ENCODE measurements around the gene DLG5. TPM values are rescaled to one million over a fixed set of nuclear protein-coding genes. Genes with fewer than 3 reads are reported as not detected.

Gene DLG5
- polyA plus RNA-seq, 3 donors from 2014 or later: 1.6 to 3.7 (median 1.9) TPM

DNA sequence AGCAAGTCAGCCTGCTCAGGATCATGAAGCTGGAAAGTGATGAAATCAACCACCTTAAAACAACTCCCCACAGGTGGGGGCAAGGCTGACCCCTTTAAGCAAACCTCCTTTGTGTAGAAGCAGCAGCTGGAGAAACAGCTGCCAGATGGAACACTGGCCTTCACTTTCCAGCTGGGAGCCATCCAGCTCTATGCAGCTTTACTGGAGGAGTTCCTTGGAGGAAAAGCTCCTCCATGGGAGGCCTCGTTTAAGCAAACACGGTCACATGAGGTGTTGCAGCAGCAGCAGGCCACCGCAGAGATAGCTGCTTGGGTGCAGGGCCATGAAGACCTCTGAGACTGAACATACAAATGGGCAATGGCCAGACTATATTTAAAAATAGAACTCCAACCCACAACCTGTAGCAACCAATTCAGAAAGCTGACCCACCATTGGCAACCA lies 13.0 kb upstream of the DLG5 start:
- Mint-ChIP-seq H3K27ac (no peak overlapping the region), H3K36me3 (no peaks in the 10 kb centered on the region), H3K27me3 (ENCODE audit: low read depth in 3 of 3) (peaks cover 0 to 2% (median 2%) of the 10 kb centered on the region in 3 donors), H3K9me3 (no peaks in the 10 kb centered on the region), H3K4me1 (no peaks in the 10 kb centered on the region), H3K4me3 (no peak overlapping the region)
- no peak for DNase-seq

DNA sequence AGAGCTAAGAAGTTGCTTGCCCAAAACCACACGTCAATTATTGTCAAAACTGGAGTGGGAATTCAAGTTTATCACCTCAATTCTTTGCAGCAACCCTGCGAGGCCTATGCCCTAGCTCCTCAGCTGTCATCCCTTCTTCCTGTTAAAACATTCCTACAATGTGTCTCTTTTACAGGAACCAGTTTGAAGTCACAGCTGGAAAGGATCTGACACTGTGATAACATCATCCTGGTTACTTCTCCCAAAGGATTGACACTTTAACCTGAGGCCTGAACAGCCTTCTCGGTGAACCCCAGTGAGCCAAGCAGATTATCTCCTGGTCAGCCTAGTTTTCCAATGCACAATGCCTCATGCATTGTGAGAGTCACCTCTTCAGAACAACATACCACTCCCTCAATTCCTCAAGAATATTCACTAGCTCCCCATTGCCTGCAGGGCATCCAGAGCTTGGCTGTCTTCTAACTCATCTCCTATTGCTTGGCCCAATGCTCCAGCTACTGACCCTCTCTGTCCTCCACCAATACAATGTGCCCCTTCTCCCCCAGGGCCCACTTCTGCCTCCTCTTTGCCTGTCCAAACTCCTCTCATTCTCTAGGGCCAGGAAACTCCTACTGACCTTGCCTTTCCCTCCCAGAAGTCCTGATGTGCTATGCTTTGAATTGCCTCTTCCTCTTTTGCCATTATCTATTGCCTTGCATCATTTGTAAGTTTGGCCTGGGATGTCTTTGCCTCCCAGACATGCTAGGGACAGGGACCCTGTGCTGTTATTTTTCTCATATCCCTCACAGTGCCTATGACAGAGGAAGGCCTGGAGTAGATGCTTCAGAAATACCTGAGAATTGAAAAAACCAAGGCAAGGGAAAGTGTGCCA lies 10.4 kb upstream of the DLG5 start:
- Mint-ChIP-seq H3K4me1 (no peaks in the 10 kb centered on the region), H3K27me3 (ENCODE audit: low read depth in 3 of 3) (peaks cover 0 to 2% (median 2%) of the 10 kb centered on the region in 3 donors), H3K36me3 (no peaks in the 10 kb centered on the region), H3K9me3 (no peaks in the 10 kb centered on the region), H3K4me3 (no peak overlapping the region), H3K27ac (no peak overlapping the region)
- DNase-seq: no peak

DNA sequence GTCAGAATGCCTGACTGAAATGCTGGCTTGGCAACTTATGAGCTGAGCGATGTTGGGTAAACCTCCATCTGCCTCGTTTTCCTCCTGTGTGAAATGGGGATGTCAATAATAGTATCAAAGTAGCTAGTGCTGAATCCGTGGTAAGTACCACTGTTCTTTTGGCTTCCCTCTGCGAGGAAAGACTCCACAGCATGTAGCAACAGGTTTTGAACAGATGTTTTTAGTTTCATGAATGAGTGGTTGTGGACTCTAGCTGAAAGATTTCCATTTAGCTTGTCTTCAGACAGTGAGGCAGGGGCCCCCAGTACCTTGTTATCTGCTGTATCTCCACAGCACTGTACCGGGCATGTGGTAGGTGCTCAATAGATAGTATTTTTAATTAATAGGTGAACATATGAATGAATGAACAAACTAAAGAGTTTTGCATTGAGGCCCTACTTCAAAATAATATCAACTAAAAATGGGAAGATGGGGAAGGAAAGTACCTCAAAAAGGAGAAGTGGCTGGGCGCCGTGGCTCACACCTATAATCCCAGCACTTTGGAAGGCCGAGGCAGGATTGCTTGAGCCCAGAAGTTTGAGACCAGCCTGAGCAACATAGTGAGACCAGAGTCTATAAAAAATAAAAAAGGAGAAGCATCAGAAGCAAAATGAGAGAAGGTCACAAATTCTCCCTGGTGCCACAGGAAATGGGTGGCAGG lies 5.6 kb upstream of the DLG5 start:
- H3K4me3 Mint-ChIP-seq: no peak overlapping the region
- H3K36me3 Mint-ChIP-seq: no peaks in the 10 kb centered on the region
- no peak overlapping the region for H3K27ac Mint-ChIP-seq
- DNase-seq: no peak
- H3K9me3 Mint-ChIP-seq: no peaks in the 10 kb centered on the region
- H3K4me1 Mint-ChIP-seq: peaks cover 8 to 9% of the 10 kb centered on the region in 2 donors
- peaks cover 4 to 7% (median 5%) of the 10 kb centered on the region in 3 donors for H3K27me3 Mint-ChIP-seq (ENCODE audit: low read depth in 3 of 3)

DNA sequence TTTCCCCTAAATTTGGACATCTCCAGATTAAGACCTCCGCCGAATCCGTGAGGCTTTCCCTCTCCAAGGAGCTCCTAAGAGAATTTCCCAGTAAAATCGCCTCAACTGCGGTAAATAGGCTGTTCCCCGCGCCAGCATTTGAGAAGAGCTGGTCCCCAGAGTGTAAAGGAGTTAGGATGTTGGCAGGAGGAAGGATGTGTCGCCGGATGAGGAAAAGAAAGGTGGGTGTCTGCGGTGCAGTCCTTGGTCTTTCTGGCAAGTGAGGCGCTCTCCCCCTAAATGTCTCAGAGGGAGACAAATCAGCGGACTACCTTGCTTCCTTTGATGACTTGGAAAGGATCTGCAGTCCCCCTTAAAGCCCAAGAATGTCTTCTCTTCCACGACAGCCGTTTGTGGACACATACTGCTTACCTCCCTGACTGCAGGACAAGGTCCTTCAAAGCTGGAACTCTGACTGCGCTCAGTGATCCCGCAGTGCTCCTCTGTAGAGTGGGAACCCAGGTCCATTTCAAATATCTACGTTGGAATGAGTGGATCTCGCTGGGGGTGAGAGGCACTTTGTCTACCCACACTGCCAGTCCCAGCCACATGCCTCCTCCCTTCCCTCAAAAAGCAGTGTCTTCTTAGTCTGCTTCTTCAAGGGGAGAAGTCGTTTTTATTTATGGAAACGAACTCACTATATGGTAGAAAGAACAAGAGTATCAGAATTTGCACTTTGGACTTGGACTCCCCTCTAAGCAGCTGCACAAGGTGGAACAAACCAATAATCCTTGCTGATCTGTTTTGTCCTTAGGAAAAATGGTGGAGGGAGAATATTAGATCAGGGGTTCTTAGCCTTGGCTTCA lies 1.1 kb upstream of the DLG5 start:
- no peaks in the 10 kb centered on the region for H3K9me3 Mint-ChIP-seq
- H3K36me3 Mint-ChIP-seq: no peaks in the 10 kb centered on the region
- peak overlapping the region; percentile 9 to 81 (median 68) for H3K27ac Mint-ChIP-seq
- H3K27me3 Mint-ChIP-seq (ENCODE audit: low read depth in 3 of 3): peaks cover 5 to 11% (median 8%) of the 10 kb centered on the region in 3 donors
- peak overlapping the region; percentile 77 to 91 (median 81) for H3K4me3 Mint-ChIP-seq
- DNase-seq: peak; percentile 3 to 15 (median 12)
- H3K4me1 Mint-ChIP-seq: peaks cover 24 to 29% of the 10 kb centered on the region in 2 donors

DNA sequence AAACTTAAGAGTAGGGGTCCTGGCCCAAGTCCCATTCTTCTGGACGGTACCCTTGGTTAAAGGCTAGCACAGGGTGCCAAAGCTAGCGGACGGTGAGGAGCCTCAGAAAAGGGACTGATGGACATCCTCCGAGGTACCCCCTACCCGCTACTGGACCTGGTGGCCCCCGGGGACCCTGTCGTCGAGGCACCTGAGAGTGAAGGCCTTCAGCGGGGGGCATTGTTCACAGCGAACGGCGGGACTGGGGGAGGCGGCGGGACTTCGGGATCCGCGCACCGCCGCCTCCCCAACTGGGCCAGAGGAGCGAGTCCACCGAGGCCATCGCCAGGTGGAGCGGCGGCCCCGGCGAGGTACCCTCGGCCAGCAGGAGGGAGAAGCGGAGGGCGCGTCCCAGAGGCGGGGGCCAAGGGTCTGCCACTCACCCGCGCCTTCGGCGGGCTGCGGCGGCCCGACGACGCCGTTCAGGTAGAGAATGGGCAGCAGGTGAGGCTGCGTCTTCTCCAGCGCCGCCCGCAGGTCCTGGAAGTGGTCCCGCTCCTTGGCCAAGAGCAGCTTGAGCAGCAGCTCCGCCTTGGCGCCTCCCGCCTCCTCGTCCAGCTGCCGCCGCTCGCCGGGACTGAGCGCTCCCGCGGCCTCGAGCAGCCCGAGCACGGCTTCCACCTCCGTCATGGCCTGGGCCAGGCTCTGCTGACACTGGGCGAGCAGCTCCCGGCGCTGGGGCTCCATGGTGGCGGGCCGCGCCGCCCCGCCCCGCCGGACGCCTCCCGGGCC lies 575 bp downstream of the DLG5 start:
- H3K27me3 Mint-ChIP-seq (ENCODE audit: low read depth in 3 of 3): peaks cover 5 to 7% (median 6%) of the 10 kb centered on the region in 3 donors
- peak in 1 of 3 donors; percentile 43 for DNase-seq
- H3K36me3 Mint-ChIP-seq: no peaks in the 10 kb centered on the region
- H3K4me1 Mint-ChIP-seq: peaks cover 29 to 38% of the 10 kb centered on the region in 2 donors
- H3K27ac Mint-ChIP-seq: peak overlapping the region in 4 of 6 donors; percentile 27 to 88 (median 45)
- peak overlapping the region; percentile 79 to 88 (median 87) for H3K4me3 Mint-ChIP-seq
- no peaks in the 10 kb centered on the region for H3K9me3 Mint-ChIP-seq

DNA sequence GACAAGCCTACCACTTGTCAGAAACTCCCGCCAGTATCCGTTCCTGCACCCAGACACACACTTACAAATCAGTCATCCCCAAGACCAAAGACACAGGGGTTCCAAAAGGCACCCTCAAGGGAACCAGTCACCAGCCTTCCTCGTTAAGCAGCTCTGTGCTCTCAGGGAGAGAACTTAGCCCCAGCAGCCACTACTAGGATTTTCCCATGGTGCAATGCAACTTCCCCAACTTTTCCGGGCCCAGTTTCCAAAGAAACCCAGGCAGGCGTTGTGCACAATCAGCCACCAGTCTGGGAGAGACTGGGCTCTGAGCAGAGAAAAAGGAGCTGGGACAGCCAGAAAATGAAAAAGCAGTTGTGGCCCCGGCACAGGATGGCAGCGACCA lies 1.2 kb downstream of the DLG5 start:
- Mint-ChIP-seq H3K4me1 (peaks cover 32 to 44% of the 10 kb centered on the region in 2 donors), H3K27ac (peak overlapping the region; percentile 27 to 88 (median 50)), H3K36me3 (no peaks in the 10 kb centered on the region), H3K9me3 (no peaks in the 10 kb centered on the region), H3K27me3 (ENCODE audit: low read depth in 3 of 3) (peaks cover 5 to 7% (median 6%) of the 10 kb centered on the region in 3 donors), H3K4me3 (peak overlapping the region; percentile 79 to 88 (median 87))
- DNase-seq: no peak

DNA sequence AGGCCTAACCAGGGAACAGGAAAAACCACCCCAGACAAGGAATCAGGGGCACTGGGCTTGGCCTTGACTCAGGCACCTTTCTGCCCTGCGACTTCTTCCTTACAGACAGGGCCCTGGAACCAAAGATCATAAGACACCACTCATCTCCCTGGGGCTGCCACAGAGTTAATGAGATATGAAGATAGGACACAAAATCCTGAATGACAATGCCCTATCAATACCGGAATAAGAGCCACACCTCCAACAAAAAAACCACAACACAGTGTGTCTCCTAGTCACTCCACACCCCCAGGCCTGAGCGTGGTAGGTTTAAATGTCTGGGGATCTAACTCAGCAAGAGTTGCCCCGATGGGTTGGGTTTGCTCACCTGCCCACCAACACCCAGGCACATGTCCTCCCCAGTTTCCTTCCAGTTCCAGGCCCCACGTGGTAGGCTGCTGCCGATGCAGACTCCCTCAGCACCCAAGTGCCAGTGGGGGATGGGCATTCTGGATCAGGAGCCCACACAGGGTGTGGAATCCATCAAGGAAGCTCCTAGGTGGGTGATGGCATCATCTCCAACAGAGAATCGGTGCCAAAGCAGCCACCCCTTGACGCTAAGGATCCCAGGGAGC lies 3.9 kb downstream of the DLG5 start:
- H3K27ac Mint-ChIP-seq: no peak overlapping the region
- H3K9me3 Mint-ChIP-seq: no peaks in the 10 kb centered on the region
- H3K4me3 Mint-ChIP-seq: no peak overlapping the region
- H3K27me3 Mint-ChIP-seq (ENCODE audit: low read depth in 3 of 3): peaks cover 4 to 6% (median 6%) of the 10 kb centered on the region in 3 donors
- peaks cover 0 to 3% (median 0%) of the 10 kb centered on the region in 3 donors for H3K36me3 Mint-ChIP-seq
- DNase-seq: no peak
- peaks cover 36 to 49% of the 10 kb centered on the region in 2 donors for H3K4me1 Mint-ChIP-seq

DNA sequence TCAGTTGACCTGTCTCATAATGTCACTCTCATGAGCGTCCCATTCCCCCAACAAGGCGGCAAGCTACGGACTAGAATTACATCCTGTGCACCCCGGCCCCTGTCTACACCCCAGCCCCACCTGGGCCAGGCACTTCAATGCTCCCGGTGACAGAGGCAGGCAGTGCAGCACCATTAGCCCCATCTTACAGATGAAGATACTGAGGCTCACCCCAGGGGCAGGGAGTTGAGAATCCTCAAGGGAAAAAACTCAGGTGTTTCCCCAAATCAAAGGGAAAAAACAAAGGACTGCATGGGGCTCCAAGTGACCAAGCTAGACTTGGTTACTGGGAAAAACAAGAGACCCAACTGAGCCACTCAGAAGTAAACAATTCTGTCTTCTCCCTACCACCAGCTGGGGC lies 4.5 kb downstream of the DLG5 start:
- Mint-ChIP-seq H3K9me3 (peaks cover 0 to 2% (median 0%) of the 10 kb centered on the region in 6 donors), H3K36me3 (peaks cover 0 to 3% (median 0%) of the 10 kb centered on the region in 3 donors), H3K4me3 (no peak overlapping the region), H3K4me1 (peaks cover 31 to 43% of the 10 kb centered on the region in 2 donors), H3K27me3 (ENCODE audit: low read depth in 3 of 3) (peaks cover 3 to 6% (median 4%) of the 10 kb centered on the region in 3 donors), H3K27ac (peak overlapping the region in 1 of 6 donors; percentile 16)
- DNase-seq: no peak

DNA sequence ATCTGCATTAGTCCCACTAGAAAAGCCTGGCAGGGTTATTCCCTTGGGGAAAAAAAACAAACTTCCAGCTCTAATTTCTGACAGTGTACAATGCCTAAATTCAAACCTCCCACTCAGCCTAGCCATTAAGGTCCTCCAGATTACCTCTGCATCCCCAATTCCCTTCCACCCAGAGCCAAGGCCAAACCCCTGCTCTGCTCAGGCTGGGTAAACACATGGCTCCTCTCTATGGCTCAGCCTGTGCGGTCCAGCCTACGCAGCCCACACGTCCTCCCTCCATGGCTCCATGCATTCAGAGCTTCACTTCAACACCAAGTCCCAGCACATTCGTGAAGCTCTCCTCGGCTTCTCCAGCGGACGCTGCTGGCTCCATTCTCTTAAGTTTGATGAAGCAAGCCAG lies 5.2 kb downstream of the DLG5 start:
- peaks cover 31 to 43% of the 10 kb centered on the region in 2 donors for H3K4me1 Mint-ChIP-seq
- H3K9me3 Mint-ChIP-seq: peaks cover 0 to 2% (median 0%) of the 10 kb centered on the region in 6 donors
- peak overlapping the region in 1 of 6 donors; percentile 4 for H3K27ac Mint-ChIP-seq
- H3K27me3 Mint-ChIP-seq (ENCODE audit: low read depth in 3 of 3): peaks cover 3 to 6% (median 4%) of the 10 kb centered on the region in 3 donors
- H3K36me3 Mint-ChIP-seq: peaks cover 0 to 3% (median 0%) of the 10 kb centered on the region in 3 donors
- no peak for DNase-seq
- no peak overlapping the region for H3K4me3 Mint-ChIP-seq

DNA sequence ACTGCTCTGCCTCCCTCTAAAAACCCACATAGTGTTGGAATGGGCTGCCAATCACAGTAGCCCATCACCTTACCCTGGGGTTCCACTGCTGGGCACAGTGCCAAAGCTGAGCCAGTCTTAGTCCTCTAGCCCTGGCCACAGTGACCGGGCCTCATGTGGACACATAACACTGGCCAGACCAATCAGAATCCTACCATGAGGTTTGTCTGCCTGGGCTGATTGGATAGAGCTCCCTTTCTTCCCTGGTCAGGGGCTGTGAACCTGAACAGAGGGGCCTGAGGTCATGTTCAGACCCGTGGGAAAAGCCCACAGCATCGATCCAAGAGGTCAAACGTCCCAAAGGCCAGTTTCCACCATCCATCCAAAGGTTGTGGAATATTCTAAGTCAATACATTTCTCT lies 6.1 kb downstream of the DLG5 start:
- DNase-seq: no peak
- Mint-ChIP-seq H3K27me3 (ENCODE audit: low read depth in 3 of 3) (peaks cover 3 to 5% (median 4%) of the 10 kb centered on the region in 3 donors), H3K4me1 (peaks cover 30 to 41% of the 10 kb centered on the region in 2 donors), H3K36me3 (peaks cover 0 to 3% (median 0%) of the 10 kb centered on the region in 3 donors), H3K9me3 (peaks cover 0 to 2% (median 0%) of the 10 kb centered on the region in 6 donors), H3K27ac (peak overlapping the region in 1 of 6 donors; percentile 41), H3K4me3 (no peak overlapping the region)

DNA sequence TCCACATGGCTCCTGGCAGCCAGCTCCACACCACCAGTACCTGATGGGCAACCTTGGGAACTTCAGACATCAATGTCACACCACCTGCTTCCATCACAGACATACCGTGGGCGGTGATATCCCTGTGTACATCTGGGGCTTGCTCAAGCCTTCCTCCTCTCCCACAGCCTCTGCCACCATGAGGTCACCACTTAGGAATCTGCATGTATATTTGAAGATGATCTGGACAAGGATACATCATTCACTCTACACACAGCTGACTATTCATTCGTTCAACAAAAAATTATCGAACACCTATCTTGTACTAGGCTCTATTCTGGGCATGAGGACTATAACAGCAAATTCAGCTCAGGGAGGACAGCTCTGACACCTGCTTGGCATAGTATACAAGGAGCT lies 6.8 kb downstream of the DLG5 start:
- DNase-seq: no peak
- peaks cover 0 to 3% (median 0%) of the 10 kb centered on the region in 3 donors for H3K36me3 Mint-ChIP-seq
- H3K9me3 Mint-ChIP-seq: peaks cover 0 to 2% (median 0%) of the 10 kb centered on the region in 6 donors
- H3K4me1 Mint-ChIP-seq: peaks cover 23 to 33% of the 10 kb centered on the region in 2 donors
- no peak overlapping the region for H3K4me3 Mint-ChIP-seq
- no peak overlapping the region for H3K27ac Mint-ChIP-seq
- H3K27me3 Mint-ChIP-seq (ENCODE audit: low read depth in 3 of 3): peaks cover 0 to 4% (median 3%) of the 10 kb centered on the region in 3 donors

All from immature natural killer cell (primary cell).